NCI-H345 (cell line): ENCODE measurements around the gene IL10RB.
"Not testable (repeated sequence)": the region's sequence is repeated elsewhere in the genome, so short reads cannot be mapped to it uniquely, and the experiment has no call there.

Experiments
- DNase-seq: peaks from one replicate; lab custom pipeline; 2025; lab: John Stamatoyannopoulos, UW

Gene IL10RB

GRCh38 chr21:33302055-33302454 is 35.9 kb downstream of the IL10RB start:
- no peak for DNase-seq

GRCh38 chr21:33302796-33303195 is 36.6 kb downstream of the IL10RB start:
- no peak for DNase-seq

- DNase-seq, result no peak
These were observed 39.1 kb downstream of the IL10RB start for GRCh38 chr21:33305344-33305671.

GRCh38 chr21:33305938-33306337 is 39.8 kb downstream of the IL10RB start:
- DNase-seq, result no peak

GRCh38 chr21:33308586-33309490 is 42.7 kb downstream of the IL10RB start:
- DNase-seq, result peak; percentile 88

- DNase-seq, result no peak
These were observed 43.6 kb downstream of the IL10RB start for GRCh38 chr21:33309778-33310177.

GRCh38 chr21:33312121-33312520 is 46.0 kb downstream of the IL10RB start:
- DNase-seq, result no peak

GRCh38 chr21:33313183-33313582 is 47.0 kb downstream of the IL10RB start:
- DNase-seq, result no peak

GRCh38 chr21:33313611-33314010 is 47.4 kb downstream of the IL10RB start:
- no peak for DNase-seq

- no peak for DNase-seq
These were observed 47.9 kb downstream of the IL10RB start for GRCh38 chr21:33314111-33314510.

- no peak for DNase-seq
These were observed 50.0 kb downstream of the IL10RB start for GRCh38 chr21:33315946-33316710.

GRCh38 chr21:33317145-33317544 is 51.0 kb downstream of the IL10RB start:
- no peak for DNase-seq

GRCh38 chr21:33317786-33318486 is 51.8 kb downstream of the IL10RB start:
- no peak for DNase-seq

- not testable (repeated sequence) for DNase-seq
These were observed 54.8 kb downstream of the IL10RB start for GRCh38 chr21:33321005-33321404.

- DNase-seq, result not testable (repeated sequence)
These were observed 57.4 kb downstream of the IL10RB start for GRCh38 chr21:33323610-33324009.

GRCh38 chr21:33324291-33325221 is 58.4 kb downstream of the IL10RB start, which contains the start of gene IFNAR1:
IFNAR1 (plus strand) TSS chr21:33324970; CDS start chr21:33325056, 86 bp downstream.
- peak; percentile 99 for DNase-seq

- peak; percentile 70 for DNase-seq
These were observed 59.3 kb downstream of the IL10RB start for GRCh38 chr21:33325222-33326067.

- DNase-seq, result no peak
These were observed 61.2 kb downstream of the IL10RB start for GRCh38 chr21:33327326-33327725.

GRCh38 chr21:33327792-33328433 is 61.7 kb downstream of the IL10RB start:
- no peak for DNase-seq

GRCh38 chr21:33330726-33331125 is 64.6 kb downstream of the IL10RB start:
- no peak for DNase-seq
